A673 (cell line): Measurements from ENCODE around the gene DCAF12.

Source experiments
- CTCF ChIP-seq: fragments of 300-800, 200-600 bp; sonication (generic); conservative IDR thresholded peaks from 2 replicates; pipeline ENCODE4 v1.5.1; 2017; ENCODE audit warnings: low read depth, mild to moderate bottlenecking, antibody characterized with exemption, low read length, moderate library complexity, mixed read lengths
- EZH2 ChIP-seq: fragments of 200-600 bp; sonication (generic); IDR thresholded peaks from 2 replicates; pipeline ENCODE4 v1.6.1; 2017; ENCODE audit warnings: borderline replicate concordance, low read depth, mild to moderate bottlenecking, mixed read lengths, antibody characterized with exemption, low read length; ENCODE audit not compliant: poor library complexity, severe bottlenecking

- TF ChIP-seq CTCF (no peak), EZH2 (no peak)
Measured at GRCh38 chr9:34133436-34133949, 7.0 kb upstream of the DCAF12 start.
